OCI-LY1 (cell line): ENCODE measurements around the gene FAM117A.

ENCODE experiments used
- H2AFZ ChIP-seq: fragments of 200-600 bp; sonication (generic), shearing (Covaris generic); 2 replicates; pipeline ENCODE4 v1.6.0; 2014; ENCODE audit warnings: antibody characterized with exemption, mild to moderate bottlenecking, low read length
- H3F3A ChIP-seq: fragments of 200-600 bp; sonication (generic), shearing (Covaris generic); 2 replicates; pipeline ENCODE4 v1.6.0; 2014; ENCODE audit warnings: mild to moderate bottlenecking, antibody characterized with exemption, low read length, moderate library complexity; ENCODE audit not compliant: insufficient read depth
- H3K27ac ChIP-seq: fragments of 200-600 bp; sonication (generic); 2 replicates; pipeline ENCODE4 v1.5.1; 2014; ENCODE audit warnings: low read length, mixed run types, mild to moderate bottlenecking, low read depth; ENCODE audit not compliant: poor library complexity, severe bottlenecking
- H3K27me3 ChIP-seq: fragments of 200-600 bp; sonication (generic); 2 replicates; pipeline ENCODE4 v1.6.0; 2014; ENCODE audit warnings: antibody characterized with exemption, mild to moderate bottlenecking, low read length, moderate library complexity; ENCODE audit not compliant: insufficient read depth
- H3K36me3 ChIP-seq: fragments of 200-600 bp; sonication (generic); 2 replicates; pipeline ENCODE4 v1.6.1; 2014; ENCODE audit warnings: mild to moderate bottlenecking, antibody characterized with exemption, low read length, moderate library complexity, mixed read lengths; ENCODE audit not compliant: insufficient read depth
- H3K4me1 ChIP-seq: fragments of 200-600 bp; sonication (generic); 2 replicates; pipeline ENCODE4 v1.5.1; 2014; ENCODE audit warnings: mild to moderate bottlenecking, low read length, moderate library complexity; ENCODE audit not compliant: insufficient read depth, severe bottlenecking
- H3K4me2 ChIP-seq: fragments of 200-600 bp; sonication (generic), shearing (Covaris generic); 2 replicates; pipeline ENCODE4 v1.6.1; 2014; ENCODE audit warnings: low read length
- H3K4me3 ChIP-seq: fragments of 200-600 bp; sonication (generic); 2 replicates; pipeline ENCODE4 v1.5.1; 2014; ENCODE audit warnings: low read length, low read depth, mild to moderate bottlenecking, mixed read lengths; ENCODE audit not compliant: poor library complexity, severe bottlenecking
- H3K79me2 ChIP-seq: fragments of 200-600 bp; shearing (Covaris generic); 2 replicates; pipeline ENCODE4 v1.6.1; 2016; ENCODE audit warnings: mixed run types, low read length, mixed read lengths; ENCODE audit not compliant: insufficient read depth
- H3K9ac ChIP-seq: fragments of 200-600 bp; sonication (generic), shearing (Covaris generic); 2 replicates; pipeline ENCODE4 v1.6.1; 2014; ENCODE audit warnings: mild to moderate bottlenecking, low read length, mixed read lengths
- H3K9me2 ChIP-seq: fragments of 200-600 bp; sonication (generic), shearing (Covaris generic); 2 replicates; pipeline ENCODE4 v1.6.1; 2014; ENCODE audit warnings: low read depth, mild to moderate bottlenecking, low read length, mixed read lengths
- H3K9me3 ChIP-seq: fragments of 200-600 bp; shearing (Covaris generic); 2 replicates; pipeline ENCODE4 v1.6.1; 2014; ENCODE audit warnings: low read length, mixed read lengths
- H4K20me1 ChIP-seq: fragments of 200-600 bp; sonication (generic), shearing (Covaris generic); 2 replicates; pipeline ENCODE4 v1.6.0; 2016; ENCODE audit warnings: mild to moderate bottlenecking, low read length; ENCODE audit not compliant: insufficient read depth
- CTCF ChIP-seq: fragments of 200-600 bp; sonication (generic), shearing (Covaris generic); IDR thresholded peaks from 2 replicates; pipeline ENCODE4 v1.5.1; 2017; ENCODE audit warnings: mild to moderate bottlenecking, antibody characterized with exemption, low read length, moderate library complexity, mixed read lengths
- EZH2 ChIP-seq: fragments of 200-600 bp; sonication (generic), shearing (Covaris generic); IDR thresholded peaks from 2 replicates; pipeline ENCODE4 v1.8.0; 2017; ENCODE audit warnings: borderline replicate concordance, mixed run types, mild to moderate bottlenecking, antibody characterized with exemption, low read length, moderate library complexity, mixed read lengths

FAM117A gene

GRCh38 chr17:49722066-49722465 lies 41.9 kb downstream of the FAM117A start:
- Histone ChIP-seq H3K4me3 (no peak overlapping the region), H2AFZ (no peak overlapping the region), H3K27ac (no peak overlapping the region), H3K9me2 (no peaks in the 10 kb centered on the region), H3K9ac (no peak overlapping the region), H3K4me2 (no peak overlapping the region), H3K27me3 (no peaks in the 10 kb centered on the region), H3K36me3 (peaks cover 96% of the 10 kb centered on the region), H3K4me1 (peaks cover 20% of the 10 kb centered on the region), H3K79me2 (no peaks in the 10 kb centered on the region), H4K20me1 (no peaks in the 10 kb centered on the region), H3K9me3 (no peaks in the 10 kb centered on the region), H3F3A (no peaks in the 10 kb centered on the region)
- no peak for TF ChIP-seq EZH2
- TF ChIP-seq CTCF = no peak

GRCh38 chr17:49717371-49717861 lies 46.5 kb downstream of the FAM117A start:
- H3K27ac ChIP-seq = no peak overlapping the region
- no peak overlapping the region for H3K4me2 ChIP-seq
- H3K27me3 ChIP-seq = no peaks in the 10 kb centered on the region
- H3K9ac ChIP-seq = no peak overlapping the region
- no peaks in the 10 kb centered on the region for H3F3A ChIP-seq
- no peaks in the 10 kb centered on the region for H3K9me2 ChIP-seq
- H3K79me2 ChIP-seq = no peaks in the 10 kb centered on the region
- peaks cover 98% of the 10 kb centered on the region for H3K36me3 ChIP-seq
- H3K9me3 ChIP-seq = no peaks in the 10 kb centered on the region
- no peak overlapping the region for H3K4me3 ChIP-seq
- no peaks in the 10 kb centered on the region for H4K20me1 ChIP-seq
- no peaks in the 10 kb centered on the region for H3K4me1 ChIP-seq
- TF ChIP-seq CTCF = no peak
- no peak for TF ChIP-seq EZH2
- H2AFZ ChIP-seq = no peak overlapping the region

GRCh38 chr17:49716668-49717364 lies 47.1 kb downstream of the FAM117A start:
- H3K27ac ChIP-seq = no peak overlapping the region
- H3K4me2 ChIP-seq = no peak overlapping the region
- TF ChIP-seq CTCF = no peak
- TF ChIP-seq EZH2 = no peak
- H3K9ac ChIP-seq = no peak overlapping the region
- no peaks in the 10 kb centered on the region for H3K9me3 ChIP-seq
- H2AFZ ChIP-seq = no peak overlapping the region
- H3K4me3 ChIP-seq = no peak overlapping the region
- no peaks in the 10 kb centered on the region for H3K9me2 ChIP-seq
- H3K79me2 ChIP-seq = no peaks in the 10 kb centered on the region
- no peaks in the 10 kb centered on the region for H3K27me3 ChIP-seq
- H3F3A ChIP-seq = no peaks in the 10 kb centered on the region
- peaks cover 98% of the 10 kb centered on the region for H3K36me3 ChIP-seq
- no peaks in the 10 kb centered on the region for H4K20me1 ChIP-seq
- H3K4me1 ChIP-seq = no peaks in the 10 kb centered on the region
